Measurements from ENCODE around the gene DELE1. TPM values are rescaled to one million over a fixed set of nuclear protein-coding genes. Genes with fewer than 3 reads are reported as not detected.

Gene DELE1
- total RNA-seq, 1 experiment from 2014 or later = 81.5 TPM

DNA sequence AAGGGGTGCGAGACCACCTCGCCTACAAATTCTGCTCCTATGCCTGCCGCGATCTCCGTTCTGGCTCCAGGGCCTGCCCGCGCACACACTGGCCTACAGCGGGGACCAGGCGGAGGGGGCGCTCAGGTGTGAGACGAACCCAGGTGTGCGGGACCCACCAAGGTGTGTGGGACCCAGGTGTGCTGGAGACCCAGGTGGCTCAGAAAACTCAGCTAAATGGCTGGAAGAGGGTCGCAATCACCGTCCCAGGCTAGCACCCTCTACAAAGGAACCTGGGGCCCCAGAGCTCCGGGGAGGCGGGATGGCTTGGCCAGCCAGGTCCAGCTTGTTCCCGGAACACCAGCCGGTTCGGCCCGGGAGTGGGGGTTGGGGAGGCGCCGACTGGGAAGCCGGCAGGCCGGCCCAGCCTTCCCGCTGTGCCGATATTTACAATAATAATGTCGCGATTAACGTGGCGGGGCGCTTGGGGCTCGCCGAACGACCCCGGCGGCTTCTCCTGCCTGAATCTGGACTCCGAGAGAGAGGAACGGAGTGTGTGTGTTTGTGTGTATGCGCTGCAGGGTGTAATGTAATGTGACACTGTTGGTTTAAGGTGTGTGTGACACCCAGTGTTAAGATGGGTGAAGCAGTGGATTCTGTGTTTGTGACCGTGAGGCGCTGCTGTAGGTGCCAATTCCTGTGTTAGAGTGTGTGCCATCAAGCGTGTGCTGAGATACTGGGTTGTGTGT lies 46.9 kb upstream of the DELE1 start:
- ChIA-PET CTCF (interaction anchor here (1.0 to 10.0 kb wide), 9 partner anchors 18 to 212 kb away, joined by 3 to 406 read pairs (median 12); no protein-coding TSS in a partner anchor), POLR2A (interaction anchor here (0.9 to 7.1 kb wide), 7 partner anchors 19 to 62 kb away, joined by 3 to 66 read pairs (median 14); partner anchors contain the start of gene DELE1)
- H3K9me3 Mint-ChIP-seq = no peaks in the 10 kb centered on the region
- H3K36me3 Mint-ChIP-seq = peaks cover 6% of the 10 kb centered on the region; the same call in 1 of the 2 replicates
- H3K4me1 Mint-ChIP-seq = peaks cover 68% of the 10 kb centered on the region
- no peak for ATAC-seq
- peak; percentile 70 for DNase-seq (ENCODE audit: low spot score)
- peak overlapping the region; percentile 95 for H3K4me3 Mint-ChIP-seq
- peaks cover 2% of the 10 kb centered on the region; the same call in 1 of the 2 replicates for H3K27me3 Mint-ChIP-seq (ENCODE audit: low read depth)
- peak overlapping the region; percentile 96 for H3K27ac Mint-ChIP-seq
- TF ChIP-seq SMAD3 (CRISPR knock-in tag; IDR thresholded peaks at IDR 0.05; ENCODE audit: borderline replicate concordance) = no peak
- TF ChIP-seq ZNF671 (CRISPR knock-in tag; IDR thresholded peaks at IDR 0.05) = no peak
- TF ChIP-seq, protein P1, sequence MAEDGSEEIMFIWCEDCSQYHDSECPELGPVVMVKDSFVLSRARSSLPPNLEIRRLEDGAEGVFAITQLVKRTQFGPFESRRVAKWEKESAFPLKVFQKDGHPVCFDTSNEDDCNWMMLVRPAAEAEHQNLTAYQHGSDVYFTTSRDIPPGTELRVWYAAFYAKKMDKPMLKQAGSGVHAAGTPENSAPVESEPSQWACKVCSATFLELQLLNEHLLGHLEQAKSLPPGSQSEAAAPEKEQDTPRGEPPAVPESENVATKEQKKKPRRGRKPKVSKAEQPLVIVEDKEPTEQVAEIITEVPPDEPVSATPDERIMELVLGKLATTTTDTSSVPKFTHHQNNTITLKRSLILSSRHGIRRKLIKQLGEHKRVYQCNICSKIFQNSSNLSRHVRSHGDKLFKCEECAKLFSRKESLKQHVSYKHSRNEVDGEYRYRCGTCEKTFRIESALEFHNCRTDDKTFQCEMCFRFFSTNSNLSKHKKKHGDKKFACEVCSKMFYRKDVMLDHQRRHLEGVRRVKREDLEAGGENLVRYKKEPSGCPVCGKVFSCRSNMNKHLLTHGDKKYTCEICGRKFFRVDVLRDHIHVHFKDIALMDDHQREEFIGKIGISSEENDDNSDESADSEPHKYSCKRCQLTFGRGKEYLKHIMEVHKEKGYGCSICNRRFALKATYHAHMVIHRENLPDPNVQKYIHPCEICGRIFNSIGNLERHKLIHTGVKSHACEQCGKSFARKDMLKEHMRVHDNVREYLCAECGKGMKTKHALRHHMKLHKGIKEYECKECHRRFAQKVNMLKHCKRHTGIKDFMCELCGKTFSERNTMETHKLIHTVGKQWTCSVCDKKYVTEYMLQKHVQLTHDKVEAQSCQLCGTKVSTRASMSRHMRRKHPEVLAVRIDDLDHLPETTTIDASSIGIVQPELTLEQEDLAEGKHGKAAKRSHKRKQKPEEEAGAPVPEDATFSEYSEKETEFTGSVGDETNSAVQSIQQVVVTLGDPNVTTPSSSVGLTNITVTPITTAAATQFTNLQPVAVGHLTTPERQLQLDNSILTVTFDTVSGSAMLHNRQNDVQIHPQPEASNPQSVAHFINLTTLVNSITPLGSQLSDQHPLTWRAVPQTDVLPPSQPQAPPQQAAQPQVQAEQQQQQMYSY (CRISPR knock-in tag; IDR thresholded peaks at IDR 0.05) = peak; percentile 50; the same call in 1 of the 2 replicates
- TF ChIP-seq, protein P2, sequence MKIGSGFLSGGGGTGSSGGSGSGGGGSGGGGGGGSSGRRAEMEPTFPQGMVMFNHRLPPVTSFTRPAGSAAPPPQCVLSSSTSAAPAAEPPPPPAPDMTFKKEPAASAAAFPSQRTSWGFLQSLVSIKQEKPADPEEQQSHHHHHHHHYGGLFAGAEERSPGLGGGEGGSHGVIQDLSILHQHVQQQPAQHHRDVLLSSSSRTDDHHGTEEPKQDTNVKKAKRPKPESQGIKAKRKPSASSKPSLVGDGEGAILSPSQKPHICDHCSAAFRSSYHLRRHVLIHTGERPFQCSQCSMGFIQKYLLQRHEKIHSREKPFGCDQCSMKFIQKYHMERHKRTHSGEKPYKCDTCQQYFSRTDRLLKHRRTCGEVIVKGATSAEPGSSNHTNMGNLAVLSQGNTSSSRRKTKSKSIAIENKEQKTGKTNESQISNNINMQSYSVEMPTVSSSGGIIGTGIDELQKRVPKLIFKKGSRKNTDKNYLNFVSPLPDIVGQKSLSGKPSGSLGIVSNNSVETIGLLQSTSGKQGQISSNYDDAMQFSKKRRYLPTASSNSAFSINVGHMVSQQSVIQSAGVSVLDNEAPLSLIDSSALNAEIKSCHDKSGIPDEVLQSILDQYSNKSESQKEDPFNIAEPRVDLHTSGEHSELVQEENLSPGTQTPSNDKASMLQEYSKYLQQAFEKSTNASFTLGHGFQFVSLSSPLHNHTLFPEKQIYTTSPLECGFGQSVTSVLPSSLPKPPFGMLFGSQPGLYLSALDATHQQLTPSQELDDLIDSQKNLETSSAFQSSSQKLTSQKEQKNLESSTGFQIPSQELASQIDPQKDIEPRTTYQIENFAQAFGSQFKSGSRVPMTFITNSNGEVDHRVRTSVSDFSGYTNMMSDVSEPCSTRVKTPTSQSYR (CRISPR knock-in tag; IDR thresholded peaks at IDR 0.05) = peak; percentile 78
- TF ChIP-seq, protein P3, sequence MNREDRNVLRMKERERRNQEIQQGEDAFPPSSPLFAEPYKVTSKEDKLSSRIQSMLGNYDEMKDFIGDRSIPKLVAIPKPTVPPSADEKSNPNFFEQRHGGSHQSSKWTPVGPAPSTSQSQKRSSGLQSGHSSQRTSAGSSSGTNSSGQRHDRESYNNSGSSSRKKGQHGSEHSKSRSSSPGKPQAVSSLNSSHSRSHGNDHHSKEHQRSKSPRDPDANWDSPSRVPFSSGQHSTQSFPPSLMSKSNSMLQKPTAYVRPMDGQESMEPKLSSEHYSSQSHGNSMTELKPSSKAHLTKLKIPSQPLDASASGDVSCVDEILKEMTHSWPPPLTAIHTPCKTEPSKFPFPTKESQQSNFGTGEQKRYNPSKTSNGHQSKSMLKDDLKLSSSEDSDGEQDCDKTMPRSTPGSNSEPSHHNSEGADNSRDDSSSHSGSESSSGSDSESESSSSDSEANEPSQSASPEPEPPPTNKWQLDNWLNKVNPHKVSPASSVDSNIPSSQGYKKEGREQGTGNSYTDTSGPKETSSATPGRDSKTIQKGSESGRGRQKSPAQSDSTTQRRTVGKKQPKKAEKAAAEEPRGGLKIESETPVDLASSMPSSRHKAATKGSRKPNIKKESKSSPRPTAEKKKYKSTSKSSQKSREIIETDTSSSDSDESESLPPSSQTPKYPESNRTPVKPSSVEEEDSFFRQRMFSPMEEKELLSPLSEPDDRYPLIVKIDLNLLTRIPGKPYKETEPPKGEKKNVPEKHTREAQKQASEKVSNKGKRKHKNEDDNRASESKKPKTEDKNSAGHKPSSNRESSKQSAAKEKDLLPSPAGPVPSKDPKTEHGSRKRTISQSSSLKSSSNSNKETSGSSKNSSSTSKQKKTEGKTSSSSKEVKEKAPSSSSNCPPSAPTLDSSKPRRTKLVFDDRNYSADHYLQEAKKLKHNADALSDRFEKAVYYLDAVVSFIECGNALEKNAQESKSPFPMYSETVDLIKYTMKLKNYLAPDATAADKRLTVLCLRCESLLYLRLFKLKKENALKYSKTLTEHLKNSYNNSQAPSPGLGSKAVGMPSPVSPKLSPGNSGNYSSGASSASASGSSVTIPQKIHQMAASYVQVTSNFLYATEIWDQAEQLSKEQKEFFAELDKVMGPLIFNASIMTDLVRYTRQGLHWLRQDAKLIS (CRISPR knock-in tag; IDR thresholded peaks at IDR 0.05; ENCODE audit: borderline replicate concordance) = 0 out of 2 replicates have a peak, but pooled peaks have one; percentile 75
- 0 out of 2 replicates have a peak, but pooled peaks have one; percentile 7 for TF ChIP-seq FOXK1 (CRISPR knock-in tag; IDR thresholded peaks at IDR 0.05)
- TF ChIP-seq SP1 (CRISPR knock-in tag; conservative IDR thresholded peaks at IDR 0.05) = peak; percentile 32; the same call in 1 of the 2 replicates
- TF ChIP-seq, protein P4, sequence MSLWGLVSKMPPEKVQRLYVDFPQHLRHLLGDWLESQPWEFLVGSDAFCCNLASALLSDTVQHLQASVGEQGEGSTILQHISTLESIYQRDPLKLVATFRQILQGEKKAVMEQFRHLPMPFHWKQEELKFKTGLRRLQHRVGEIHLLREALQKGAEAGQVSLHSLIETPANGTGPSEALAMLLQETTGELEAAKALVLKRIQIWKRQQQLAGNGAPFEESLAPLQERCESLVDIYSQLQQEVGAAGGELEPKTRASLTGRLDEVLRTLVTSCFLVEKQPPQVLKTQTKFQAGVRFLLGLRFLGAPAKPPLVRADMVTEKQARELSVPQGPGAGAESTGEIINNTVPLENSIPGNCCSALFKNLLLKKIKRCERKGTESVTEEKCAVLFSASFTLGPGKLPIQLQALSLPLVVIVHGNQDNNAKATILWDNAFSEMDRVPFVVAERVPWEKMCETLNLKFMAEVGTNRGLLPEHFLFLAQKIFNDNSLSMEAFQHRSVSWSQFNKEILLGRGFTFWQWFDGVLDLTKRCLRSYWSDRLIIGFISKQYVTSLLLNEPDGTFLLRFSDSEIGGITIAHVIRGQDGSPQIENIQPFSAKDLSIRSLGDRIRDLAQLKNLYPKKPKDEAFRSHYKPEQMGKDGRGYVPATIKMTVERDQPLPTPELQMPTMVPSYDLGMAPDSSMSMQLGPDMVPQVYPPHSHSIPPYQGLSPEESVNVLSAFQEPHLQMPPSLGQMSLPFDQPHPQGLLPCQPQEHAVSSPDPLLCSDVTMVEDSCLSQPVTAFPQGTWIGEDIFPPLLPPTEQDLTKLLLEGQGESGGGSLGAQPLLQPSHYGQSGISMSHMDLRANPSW (CRISPR knock-in tag; conservative IDR thresholded peaks at IDR 0.05; ENCODE audit: low read depth) = no peak
- TF ChIP-seq, protein P5, sequence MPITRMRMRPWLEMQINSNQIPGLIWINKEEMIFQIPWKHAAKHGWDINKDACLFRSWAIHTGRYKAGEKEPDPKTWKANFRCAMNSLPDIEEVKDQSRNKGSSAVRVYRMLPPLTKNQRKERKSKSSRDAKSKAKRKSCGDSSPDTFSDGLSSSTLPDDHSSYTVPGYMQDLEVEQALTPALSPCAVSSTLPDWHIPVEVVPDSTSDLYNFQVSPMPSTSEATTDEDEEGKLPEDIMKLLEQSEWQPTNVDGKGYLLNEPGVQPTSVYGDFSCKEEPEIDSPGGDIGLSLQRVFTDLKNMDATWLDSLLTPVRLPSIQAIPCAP (CRISPR knock-in tag; IDR thresholded peaks at IDR 0.05) = no peak
- TF ChIP-seq, protein P6, sequence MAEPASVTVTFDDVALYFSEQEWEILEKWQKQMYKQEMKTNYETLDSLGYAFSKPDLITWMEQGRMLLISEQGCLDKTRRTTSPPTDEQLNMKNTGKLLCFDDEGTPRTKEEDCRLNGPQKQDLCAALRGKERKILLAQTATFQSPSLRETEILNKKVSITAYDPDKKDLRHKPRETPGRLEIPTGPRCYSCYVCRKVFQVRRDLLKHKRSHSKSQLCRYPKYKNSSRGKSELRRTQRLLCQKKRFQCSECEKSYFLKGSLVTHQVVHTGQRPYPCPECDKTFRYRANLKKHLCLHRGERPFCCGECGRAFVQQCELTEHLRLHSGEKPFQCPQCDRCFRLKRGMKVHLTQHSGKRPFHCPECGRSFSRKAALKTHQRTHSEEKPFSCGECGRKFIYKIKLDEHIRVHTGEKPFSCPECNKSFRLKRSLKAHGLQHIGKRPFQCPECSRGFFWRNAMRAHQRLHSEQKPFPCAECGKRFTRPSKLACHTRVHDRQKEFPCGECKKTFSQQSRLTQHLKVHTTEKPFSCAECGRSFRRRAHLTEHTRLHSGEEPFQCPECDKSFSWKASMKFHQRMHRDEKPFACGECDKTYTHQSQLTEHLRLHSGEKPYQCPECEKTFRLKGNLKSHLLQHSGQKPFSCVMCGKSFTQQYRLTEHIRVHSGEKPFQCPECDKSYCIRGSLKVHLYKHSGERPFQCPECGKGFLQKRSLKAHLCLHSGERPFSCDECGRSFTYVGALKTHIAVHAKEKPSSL (CRISPR knock-in tag; conservative IDR thresholded peaks at IDR 0.05) = no peak
- no peak for TF ChIP-seq TP53 (CRISPR knock-in tag; IDR thresholded peaks at IDR 0.05)
- TF ChIP-seq, protein P7, sequence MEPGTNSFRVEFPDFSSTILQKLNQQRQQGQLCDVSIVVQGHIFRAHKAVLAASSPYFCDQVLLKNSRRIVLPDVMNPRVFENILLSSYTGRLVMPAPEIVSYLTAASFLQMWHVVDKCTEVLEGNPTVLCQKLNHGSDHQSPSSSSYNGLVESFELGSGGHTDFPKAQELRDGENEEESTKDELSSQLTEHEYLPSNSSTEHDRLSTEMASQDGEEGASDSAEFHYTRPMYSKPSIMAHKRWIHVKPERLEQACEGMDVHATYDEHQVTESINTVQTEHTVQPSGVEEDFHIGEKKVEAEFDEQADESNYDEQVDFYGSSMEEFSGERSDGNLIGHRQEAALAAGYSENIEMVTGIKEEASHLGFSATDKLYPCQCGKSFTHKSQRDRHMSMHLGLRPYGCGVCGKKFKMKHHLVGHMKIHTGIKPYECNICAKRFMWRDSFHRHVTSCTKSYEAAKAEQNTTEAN (CRISPR knock-in tag; IDR thresholded peaks at IDR 0.05) = no peak
- peak; percentile 70 for TF ChIP-seq ZNF423 (CRISPR knock-in tag; IDR thresholded peaks at IDR 0.05)
- TF ChIP-seq FOXJ3 (CRISPR knock-in tag; IDR thresholded peaks at IDR 0.05; ENCODE audit: borderline replicate concordance) = no peak
- TF ChIP-seq HMGA2 (CRISPR knock-in tag; IDR thresholded peaks at IDR 0.05) = no peak
- no peak for TF ChIP-seq ZBTB21 (CRISPR knock-in tag; IDR thresholded peaks at IDR 0.05; ENCODE audit: borderline replicate concordance)
- peak; percentile 49; the same call in 1 of the 2 replicates for TF ChIP-seq FOXP1 (CRISPR knock-in tag; IDR thresholded peaks at IDR 0.05; ENCODE audit: borderline replicate concordance)
- no peak for TF ChIP-seq GTF2I (CRISPR knock-in tag; conservative IDR thresholded peaks at IDR 0.05)
